HCT116 (cell line): ENCODE data around the gene EYA3.

Experiments used
- CBX3 ChIP-seq: IDR thresholded peaks from 2 replicates; pipeline ENCODE4 v1.6.1; 2012; ENCODE audit warnings: low read depth
- EZH2 ChIP-seq: fragments of 200-600 bp; sonication (generic); IDR thresholded peaks from 2 replicates; pipeline ENCODE4 v1.6.1; 2017; ENCODE audit warnings: antibody characterized with exemption, mixed run types
- EZH2phosphoT487 ChIP-seq: fragments of 200-600 bp; IDR thresholded peaks from 2 replicates; pipeline ENCODE4 v1.6.1; 2018; ENCODE audit warnings: antibody characterized with exemption, borderline replicate concordance
- POLR2A ChIP-seq: IDR thresholded peaks from 2 replicates; pipeline ENCODE4 v1.7.0; 2011; ENCODE audit warnings: borderline replicate concordance; ENCODE audit not compliant: insufficient read depth, insufficient read length; ENCODE audit errors: extremely low read depth
- POLR2AphosphoS5 ChIP-seq: IDR thresholded peaks from 2 replicates; pipeline ENCODE4 v1.6.1; 2011; ENCODE audit warnings: mild to moderate bottlenecking, low read depth, low read length, moderate library complexity
- SIN3A ChIP-seq: IDR thresholded peaks from 2 replicates; pipeline ENCODE4 v1.6.1; 2012; ENCODE audit warnings: low read depth
- SP1 ChIP-seq: IDR thresholded peaks from 2 replicates; pipeline ENCODE4 v1.6.1; 2012; ENCODE audit warnings: low read depth
- SRF ChIP-seq: IDR thresholded peaks from 2 replicates; pipeline ENCODE4 v1.6.1; 2012; ENCODE audit warnings: low read depth
- YY1 ChIP-seq: IDR thresholded peaks from 2 replicates; pipeline ENCODE4 v1.6.1; 2011; ENCODE audit warnings: low read length, low read depth, moderate library complexity, mild to moderate bottlenecking; ENCODE audit not compliant: insufficient replicate concordance; ENCODE audit errors: extremely low read depth
- TF ChIP-seq, protein P1 (sequence below): IDR thresholded peaks from 2 replicates; pipeline ENCODE4 v1.6.1; 2012
- TF ChIP-seq, protein P2 (sequence below), 3 experiments: fragments of 200-600 bp in 1 of 3; sonication (generic) in 1 of 3; IDR thresholded peaks in 2 of 3; conservative IDR thresholded peaks in 1 of 3; 2 replicates each; pipeline ENCODE4 v1.5.1; 2012 to 2017; ENCODE audit warnings: low read depth in 2 of 3, low read length in 2 of 3, antibody characterized with exemption in 1 of 3, borderline replicate concordance in 1 of 3, control low read depth in 1 of 3, mild to moderate bottlenecking in 1 of 3, mixed read lengths in 1 of 3, mixed run types in 1 of 3, moderate library complexity in 1 of 3; ENCODE audit not compliant: insufficient read depth in 1 of 3
- TF ChIP-seq, protein P3 (sequence below): IDR thresholded peaks from 2 replicates; pipeline ENCODE4 v1.6.1; 2012

DNA sequence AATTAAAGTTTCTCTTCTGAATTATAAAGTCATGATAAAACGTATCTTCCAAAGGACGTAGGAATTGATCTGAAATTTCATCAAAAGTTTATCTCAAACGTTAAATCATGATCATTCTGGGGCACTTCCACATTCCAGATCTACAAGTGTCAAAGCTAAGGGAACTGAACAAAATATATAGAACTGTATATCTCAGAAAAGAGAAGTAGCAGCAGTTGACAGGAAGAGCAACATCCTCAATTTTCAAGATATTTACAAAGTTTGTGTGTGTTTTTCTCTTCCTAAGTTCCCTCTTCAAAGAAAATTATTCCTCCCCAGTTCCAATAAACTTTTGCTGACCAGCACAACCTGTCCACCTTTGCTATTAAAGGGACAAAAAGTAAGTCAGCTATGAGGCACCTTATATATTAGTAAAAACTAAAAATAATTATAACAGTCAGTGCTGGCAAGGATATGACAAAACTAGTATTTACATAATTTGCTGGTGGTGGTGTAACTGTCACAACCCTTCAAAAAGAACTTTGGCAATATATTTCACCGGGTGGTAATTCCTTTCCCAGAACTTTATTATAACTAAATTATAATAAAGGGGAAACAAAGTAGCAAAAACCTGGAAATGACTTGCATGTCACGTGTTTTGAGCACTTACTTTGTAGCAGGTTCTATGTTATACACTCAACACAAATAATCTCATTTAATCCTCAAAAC, 38.5 kb upstream of the EYA3 start:
- TF ChIP-seq, protein P1, sequence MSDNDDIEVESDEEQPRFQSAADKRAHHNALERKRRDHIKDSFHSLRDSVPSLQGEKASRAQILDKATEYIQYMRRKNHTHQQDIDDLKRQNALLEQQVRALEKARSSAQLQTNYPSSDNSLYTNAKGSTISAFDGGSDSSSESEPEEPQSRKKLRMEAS: no peak
- TF ChIP-seq, protein P2, sequence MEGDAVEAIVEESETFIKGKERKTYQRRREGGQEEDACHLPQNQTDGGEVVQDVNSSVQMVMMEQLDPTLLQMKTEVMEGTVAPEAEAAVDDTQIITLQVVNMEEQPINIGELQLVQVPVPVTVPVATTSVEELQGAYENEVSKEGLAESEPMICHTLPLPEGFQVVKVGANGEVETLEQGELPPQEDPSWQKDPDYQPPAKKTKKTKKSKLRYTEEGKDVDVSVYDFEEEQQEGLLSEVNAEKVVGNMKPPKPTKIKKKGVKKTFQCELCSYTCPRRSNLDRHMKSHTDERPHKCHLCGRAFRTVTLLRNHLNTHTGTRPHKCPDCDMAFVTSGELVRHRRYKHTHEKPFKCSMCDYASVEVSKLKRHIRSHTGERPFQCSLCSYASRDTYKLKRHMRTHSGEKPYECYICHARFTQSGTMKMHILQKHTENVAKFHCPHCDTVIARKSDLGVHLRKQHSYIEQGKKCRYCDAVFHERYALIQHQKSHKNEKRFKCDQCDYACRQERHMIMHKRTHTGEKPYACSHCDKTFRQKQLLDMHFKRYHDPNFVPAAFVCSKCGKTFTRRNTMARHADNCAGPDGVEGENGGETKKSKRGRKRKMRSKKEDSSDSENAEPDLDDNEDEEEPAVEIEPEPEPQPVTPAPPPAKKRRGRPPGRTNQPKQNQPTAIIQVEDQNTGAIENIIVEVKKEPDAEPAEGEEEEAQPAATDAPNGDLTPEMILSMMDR (IDR thresholded peaks at IDR 0.05 in 2 of 3, conservative IDR thresholded peaks at IDR 0.05 in 1 of 3; ENCODE audit: borderline replicate concordance in 1 of 3, insufficient read depth in 1 of 3, low read depth in 2 of 3, low read length in 2 of 3): no peak
- TF ChIP-seq POLR2AphosphoS5: no peak
- no peak for TF ChIP-seq POLR2A
- TF ChIP-seq EZH2phosphoT487: no peak
- TF ChIP-seq, protein P3, sequence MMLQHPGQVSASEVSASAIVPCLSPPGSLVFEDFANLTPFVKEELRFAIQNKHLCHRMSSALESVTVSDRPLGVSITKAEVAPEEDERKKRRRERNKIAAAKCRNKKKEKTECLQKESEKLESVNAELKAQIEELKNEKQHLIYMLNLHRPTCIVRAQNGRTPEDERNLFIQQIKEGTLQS: no peak
- TF ChIP-seq EZH2: no peak
- TF ChIP-seq SRF: no peak
- TF ChIP-seq SIN3A: no peak
- TF ChIP-seq YY1: no peak
- TF ChIP-seq SP1: no peak
- no peak for TF ChIP-seq CBX3
